Measurements from ENCODE around the gene DUSP10.

Gene DUSP10

GRCh38 chr1:221712776-221713431 is 29.0 kb downstream of the DUSP10 start:
- no peak for DNase-seq

- DNase-seq, result no peak
Measured at GRCh38 chr1:221712198-221712684, 29.6 kb downstream of the DUSP10 start.

- no peak for DNase-seq
Measured at GRCh38 chr1:221711656-221712055, 30.2 kb downstream of the DUSP10 start.

GRCh38 chr1:221711063-221711577 is 30.8 kb downstream of the DUSP10 start:
- no peak for DNase-seq

GRCh38 chr1:221709854-221710253 is 32.0 kb downstream of the DUSP10 start:
- DNase-seq, result no peak

GRCh38 chr1:221708987-221709386 is 32.9 kb downstream of the DUSP10 start:
- peak; percentile 84 for DNase-seq

GRCh38 chr1:221708076-221708571 is 33.8 kb downstream of the DUSP10 start:
- DNase-seq, result no peak

- no peak for DNase-seq
Measured at GRCh38 chr1:221706876-221707582, 34.9 kb downstream of the DUSP10 start.

- DNase-seq, result no peak
Measured at GRCh38 chr1:221706191-221706590, 35.7 kb downstream of the DUSP10 start.

- DNase-seq, result no peak
Measured at GRCh38 chr1:221704306-221704705, 37.6 kb downstream of the DUSP10 start.

GRCh38 chr1:221701570-221702186 is 40.2 kb downstream of the DUSP10 start:
- DNase-seq, result no peak

- no peak for DNase-seq
Measured at GRCh38 chr1:221700948-221701347, 40.9 kb downstream of the DUSP10 start.

GRCh38 chr1:221700536-221700935 is 41.4 kb downstream of the DUSP10 start:
- no peak for DNase-seq

- DNase-seq, result no peak
Measured at GRCh38 chr1:221699978-221700519, 41.8 kb downstream of the DUSP10 start.

- DNase-seq, result no peak
Measured at GRCh38 chr1:221699577-221699976, 42.3 kb downstream of the DUSP10 start.

- no peak for DNase-seq
Measured at GRCh38 chr1:221698579-221699349, 43.1 kb downstream of the DUSP10 start.

- DNase-seq, result no peak
Measured at GRCh38 chr1:221697923-221698425, 43.9 kb downstream of the DUSP10 start.

GRCh38 chr1:221696718-221697461 is 45.0 kb downstream of the DUSP10 start:
- no peak for DNase-seq

GRCh38 chr1:221696027-221696426 is 45.9 kb downstream of the DUSP10 start:
- no peak for DNase-seq

GRCh38 chr1:221695301-221695700 is 46.6 kb downstream of the DUSP10 start:
- no peak for DNase-seq

GRCh38 chr1:221694109-221694508 is 47.8 kb downstream of the DUSP10 start:
- DNase-seq, result no peak

- DNase-seq, result no peak
Measured at GRCh38 chr1:221693087-221693486, 48.8 kb downstream of the DUSP10 start.
